ENCODE measurements around the gene SH2D1A.

DNA sequence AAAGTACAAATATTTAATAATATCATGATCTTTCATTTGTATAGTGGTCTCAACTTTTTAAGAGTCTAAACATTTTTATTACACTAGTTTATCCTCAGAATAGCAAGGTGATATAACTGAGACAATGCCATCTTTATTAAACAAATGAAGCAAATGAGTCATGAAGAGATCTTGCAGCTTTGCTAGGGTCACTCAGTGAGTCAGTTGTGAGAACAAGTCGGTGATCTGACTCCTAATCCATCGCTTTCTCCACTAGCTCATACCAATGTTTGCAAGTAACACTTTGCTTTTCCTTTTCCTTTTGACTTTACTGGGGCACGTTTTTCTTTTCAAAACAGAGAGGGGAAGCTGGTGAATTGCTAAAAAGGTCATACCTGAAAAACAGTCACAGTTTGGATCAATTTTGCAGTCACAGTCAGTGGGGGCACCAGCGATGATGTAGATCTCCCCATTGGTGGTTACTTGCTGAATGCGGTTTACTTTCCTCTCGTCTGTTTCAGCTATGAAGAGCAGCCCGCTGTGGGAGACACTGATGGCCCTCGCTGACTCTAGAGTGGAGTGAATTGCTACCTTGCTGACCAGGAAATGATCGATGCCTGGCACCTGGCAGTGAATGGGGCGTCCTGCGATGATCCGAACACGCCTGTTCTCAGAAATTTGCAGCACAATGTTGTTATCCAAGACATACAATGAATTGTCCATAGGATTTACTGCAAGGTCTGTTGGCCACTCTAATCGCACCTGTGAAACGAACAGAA, 75.7 kb downstream of the SH2D1A start:
- no peak for TF ChIP-seq CTCF (IDR thresholded peaks at IDR 0.05)
- TF ChIP-seq EP300 (IDR thresholded peaks at IDR 0.05; ENCODE audit: low read depth): no peak
- no peak for TF ChIP-seq POLR2A (IDR thresholded peaks at IDR 0.05)
- TF ChIP-seq POLR2AphosphoS5 (IDR thresholded peaks at IDR 0.05): no peak
